ENCODE measurements around the gene PLEKHN1. TPM values are rescaled to one million over a fixed set of nuclear protein-coding genes. Genes with fewer than 3 reads are reported as not detected.

PLEKHN1 gene
- polyA plus RNA-seq, 1 of the 3 experiments (the other 2 are of a cell fraction) = not detected

DNA sequence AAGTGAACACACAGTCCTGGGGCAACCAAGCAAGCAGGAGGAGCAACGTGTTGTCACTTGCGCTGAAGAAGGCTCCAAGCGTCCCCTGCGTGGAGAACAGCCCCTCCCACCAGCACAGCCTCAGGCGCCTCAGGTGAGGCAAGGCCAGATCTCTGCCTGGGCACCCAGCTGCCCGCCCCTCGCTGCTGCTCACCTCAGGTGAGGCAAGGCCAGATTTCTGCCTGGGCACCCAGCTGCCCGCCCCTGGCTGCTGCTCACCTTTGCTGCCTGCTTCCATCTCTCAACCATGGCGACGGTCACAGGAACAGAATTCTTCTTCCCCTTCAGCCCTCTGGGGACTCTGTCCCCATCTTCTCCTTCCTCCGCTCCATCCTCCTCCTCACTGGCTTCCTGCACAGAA lies 9.6 kb upstream of the PLEKHN1 start:
- H3K27me3 ChIP-seq (ENCODE audit: insufficient read depth) = no peaks in the 10 kb centered on the region

More for the DNA sequence above, 9.6 kb upstream of the PLEKHN1 start:
- peaks cover 4 to 15% of the 10 kb centered on the region in 2 experiments; a peak in 2 of 4 replicates for H3K4me1 ChIP-seq (ENCODE audit: control insufficient read depth in 1 of 2, insufficient read depth in 2 of 2, low read depth in 1 of 2, low read length in 1 of 2)
- TF ChIP-seq RXRA (IDR thresholded peaks at IDR 0.05; ENCODE audit: borderline replicate concordance, low read depth) (no peak), NFIC (IDR thresholded peaks at IDR 0.05; ENCODE audit: borderline replicate concordance) (no peak), MXI1 (IDR thresholded peaks at IDR 0.05; ENCODE audit: low read depth, low read length) (no peak), EP300 (IDR thresholded peaks at IDR 0.05; ENCODE audit: borderline replicate concordance in 1 of 2, low read depth in 1 of 2, low read length in 1 of 2) (no peak), FOXJ3 (CRISPR knock-in tag; IDR thresholded peaks at IDR 0.05) (no peak), GABPA (IDR thresholded peaks at IDR 0.05; ENCODE audit: low read depth) (no peak), TEAD4 (IDR thresholded peaks at IDR 0.05; ENCODE audit: borderline replicate concordance, insufficient read depth) (no peak), JUND (IDR thresholded peaks at IDR 0.05) (no peak), RCOR1 (IDR thresholded peaks at IDR 0.05; ENCODE audit: low read length) (no peak), SMC3 (IDR thresholded peaks at IDR 0.05; ENCODE audit: low read depth, low read length) (no peak), SIN3A (IDR thresholded peaks at IDR 0.05; ENCODE audit: borderline replicate concordance, low read depth, low read length) (no peak), ELF1 (IDR thresholded peaks at IDR 0.05) (no peak)
- TF ChIP-seq, protein P1, sequence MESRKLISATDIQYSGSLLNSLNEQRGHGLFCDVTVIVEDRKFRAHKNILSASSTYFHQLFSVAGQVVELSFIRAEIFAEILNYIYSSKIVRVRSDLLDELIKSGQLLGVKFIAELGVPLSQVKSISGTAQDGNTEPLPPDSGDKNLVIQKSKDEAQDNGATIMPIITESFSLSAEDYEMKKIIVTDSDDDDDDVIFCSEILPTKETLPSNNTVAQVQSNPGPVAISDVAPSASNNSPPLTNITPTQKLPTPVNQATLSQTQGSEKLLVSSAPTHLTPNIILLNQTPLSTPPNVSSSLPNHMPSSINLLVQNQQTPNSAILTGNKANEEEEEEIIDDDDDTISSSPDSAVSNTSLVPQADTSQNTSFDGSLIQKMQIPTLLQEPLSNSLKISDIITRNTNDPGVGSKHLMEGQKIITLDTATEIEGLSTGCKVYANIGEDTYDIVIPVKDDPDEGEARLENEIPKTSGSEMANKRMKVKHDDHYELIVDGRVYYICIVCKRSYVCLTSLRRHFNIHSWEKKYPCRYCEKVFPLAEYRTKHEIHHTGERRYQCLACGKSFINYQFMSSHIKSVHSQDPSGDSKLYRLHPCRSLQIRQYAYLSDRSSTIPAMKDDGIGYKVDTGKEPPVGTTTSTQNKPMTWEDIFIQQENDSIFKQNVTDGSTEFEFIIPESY (IDR thresholded peaks at IDR 0.05; ENCODE audit: borderline replicate concordance, low read depth) = no peak
- TF ChIP-seq, protein P2, sequence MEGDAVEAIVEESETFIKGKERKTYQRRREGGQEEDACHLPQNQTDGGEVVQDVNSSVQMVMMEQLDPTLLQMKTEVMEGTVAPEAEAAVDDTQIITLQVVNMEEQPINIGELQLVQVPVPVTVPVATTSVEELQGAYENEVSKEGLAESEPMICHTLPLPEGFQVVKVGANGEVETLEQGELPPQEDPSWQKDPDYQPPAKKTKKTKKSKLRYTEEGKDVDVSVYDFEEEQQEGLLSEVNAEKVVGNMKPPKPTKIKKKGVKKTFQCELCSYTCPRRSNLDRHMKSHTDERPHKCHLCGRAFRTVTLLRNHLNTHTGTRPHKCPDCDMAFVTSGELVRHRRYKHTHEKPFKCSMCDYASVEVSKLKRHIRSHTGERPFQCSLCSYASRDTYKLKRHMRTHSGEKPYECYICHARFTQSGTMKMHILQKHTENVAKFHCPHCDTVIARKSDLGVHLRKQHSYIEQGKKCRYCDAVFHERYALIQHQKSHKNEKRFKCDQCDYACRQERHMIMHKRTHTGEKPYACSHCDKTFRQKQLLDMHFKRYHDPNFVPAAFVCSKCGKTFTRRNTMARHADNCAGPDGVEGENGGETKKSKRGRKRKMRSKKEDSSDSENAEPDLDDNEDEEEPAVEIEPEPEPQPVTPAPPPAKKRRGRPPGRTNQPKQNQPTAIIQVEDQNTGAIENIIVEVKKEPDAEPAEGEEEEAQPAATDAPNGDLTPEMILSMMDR (IDR thresholded peaks at IDR 0.05) = no peak
- TF ChIP-seq, protein P3, sequence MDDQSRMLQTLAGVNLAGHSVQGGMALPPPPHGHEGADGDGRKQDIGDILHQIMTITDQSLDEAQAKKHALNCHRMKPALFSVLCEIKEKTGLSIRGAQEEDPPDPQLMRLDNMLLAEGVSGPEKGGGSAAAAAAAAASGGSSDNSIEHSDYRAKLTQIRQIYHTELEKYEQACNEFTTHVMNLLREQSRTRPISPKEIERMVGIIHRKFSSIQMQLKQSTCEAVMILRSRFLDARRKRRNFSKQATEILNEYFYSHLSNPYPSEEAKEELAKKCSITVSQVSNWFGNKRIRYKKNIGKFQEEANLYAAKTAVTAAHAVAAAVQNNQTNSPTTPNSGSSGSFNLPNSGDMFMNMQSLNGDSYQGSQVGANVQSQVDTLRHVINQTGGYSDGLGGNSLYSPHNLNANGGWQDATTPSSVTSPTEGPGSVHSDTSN (IDR thresholded peaks at IDR 0.05) = no peak
- TF ChIP-seq, protein P4, sequence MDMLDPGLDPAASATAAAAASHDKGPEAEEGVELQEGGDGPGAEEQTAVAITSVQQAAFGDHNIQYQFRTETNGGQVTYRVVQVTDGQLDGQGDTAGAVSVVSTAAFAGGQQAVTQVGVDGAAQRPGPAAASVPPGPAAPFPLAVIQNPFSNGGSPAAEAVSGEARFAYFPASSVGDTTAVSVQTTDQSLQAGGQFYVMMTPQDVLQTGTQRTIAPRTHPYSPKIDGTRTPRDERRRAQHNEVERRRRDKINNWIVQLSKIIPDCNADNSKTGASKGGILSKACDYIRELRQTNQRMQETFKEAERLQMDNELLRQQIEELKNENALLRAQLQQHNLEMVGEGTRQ (IDR thresholded peaks at IDR 0.05; ENCODE audit: borderline replicate concordance, low read depth, low read length) = no peak
- TF ChIP-seq, protein P5, sequence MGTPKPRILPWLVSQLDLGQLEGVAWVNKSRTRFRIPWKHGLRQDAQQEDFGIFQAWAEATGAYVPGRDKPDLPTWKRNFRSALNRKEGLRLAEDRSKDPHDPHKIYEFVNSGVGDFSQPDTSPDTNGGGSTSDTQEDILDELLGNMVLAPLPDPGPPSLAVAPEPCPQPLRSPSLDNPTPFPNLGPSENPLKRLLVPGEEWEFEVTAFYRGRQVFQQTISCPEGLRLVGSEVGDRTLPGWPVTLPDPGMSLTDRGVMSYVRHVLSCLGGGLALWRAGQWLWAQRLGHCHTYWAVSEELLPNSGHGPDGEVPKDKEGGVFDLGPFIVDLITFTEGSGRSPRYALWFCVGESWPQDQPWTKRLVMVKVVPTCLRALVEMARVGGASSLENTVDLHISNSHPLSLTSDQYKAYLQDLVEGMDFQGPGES (IDR thresholded peaks at IDR 0.05; ENCODE audit: low read depth, low read length) = no peak
- POLR2A ChIA-PET = no interaction called here
- H2AFZ ChIP-seq (ENCODE audit: low read depth) = no peak overlapping the region
- no peaks in the 10 kb centered on the region for H3K9me2 ChIP-seq
- H3K4me2 ChIP-seq = no peak overlapping the region
- peaks cover 0 to 53% of the 10 kb centered on the region in 2 experiments for H3K36me3 ChIP-seq (replicated peaks in 1 of 2; ENCODE audit: control insufficient read depth in 1 of 2, insufficient read depth in 2 of 2, low read length in 1 of 2)
- H3K9ac ChIP-seq = no peak overlapping the region
- H3F3A ChIP-seq (replicated peaks; ENCODE audit: insufficient read depth) = no peaks in the 10 kb centered on the region
- H3K9me3 ChIP-seq = no peaks in the 10 kb centered on the region
- H4K20me1 ChIP-seq (ENCODE audit: insufficient read depth) = no peaks in the 10 kb centered on the region
- H3K79me2 ChIP-seq (ENCODE audit: insufficient read depth) = peaks cover 21% of the 10 kb centered on the region
- DNase-seq = no peak
- H3K27ac ChIP-seq (ENCODE audit: low read depth in 2 of 2, low read length in 1 of 2) = no peak overlapping the region
- CTCF ChIA-PET = interaction anchor here (1.4 kb wide), 1 partner anchor 16 kb away, joined by 4 read pairs; no protein-coding TSS in a partner anchor
- H3K4me3 ChIP-seq (ENCODE audit: low read depth in 2 of 2, low read length in 1 of 2) = no peak overlapping the region
- WGBS (ENCODE audit: low lambda C conversion rate) = 97% methylated on average over 4 of the region's 11 CpGs

Data from SK-N-SH (cell line).